Naive thymus-derived CD4-positive, alpha-beta T cell (primary cell): Measurements from ENCODE around the gene HDAC4. TPM values are rescaled to one million over a fixed set of nuclear protein-coding genes. Genes with fewer than 3 reads are reported as not detected.
"Not testable (repeated sequence)": the region's sequence is repeated elsewhere in the genome, so short reads cannot be mapped to it uniquely, and the experiment has no call there.

Experiments
- ATAC-seq: fragments of 150-1000 bp; cut with Tn5 transposase; 2 replicates; pipeline ENCODE4 v1.10.0; 2021; ENCODE audit warnings: mild to moderate bottlenecking, moderate library complexity
- CTCF ChIA-PET: fragments of 350-600 bp; sonication (Branson Sonifier 250); formaldehyde crosslinking; loops from one replicate; lab custom pipeline; 2021; ENCODE audit warnings: antibody characterized with exemption; lab: Charles Lee
- POLR2A ChIA-PET: fragments of 350-600 bp; sonication (Branson Sonifier 250); formaldehyde crosslinking; loops from one replicate; lab custom pipeline; 2021; ENCODE audit warnings: antibody characterized with exemption, inconsistent platforms; lab: Charles Lee
- DNase-seq, 9 donors: peaks; one replicate each; pipeline versions ENCODE4 v3.0.0 to v3.0.0-alpha.2; 2020 to 2022; ENCODE audit warnings: mixed read lengths in 1 of 9
- H3K27ac ChIP-seq: one replicate; pipeline ENCODE4 v1.7.0; 2013; ENCODE audit warnings: mild to moderate bottlenecking, low read depth, low read length, moderate library complexity
- H3K27me3 ChIP-seq, 2 donors: one replicate each; pipeline ENCODE4 v1.7.0; 2013; ENCODE audit warnings: low read length in 2 of 2, mild to moderate bottlenecking in 2 of 2, moderate library complexity in 2 of 2; ENCODE audit not compliant: control insufficient read depth in 2 of 2, insufficient read depth in 2 of 2
- H3K36me3 ChIP-seq, 3 experiments: 1 replicate in 2 of 3; 2 replicates in 1 of 3; pipeline ENCODE4 v1.7.0; 2013; ENCODE audit warnings: low read length in 3 of 3, mild to moderate bottlenecking in 3 of 3, moderate library complexity in 1 of 3; ENCODE audit not compliant: insufficient read depth in 3 of 3, control insufficient read depth in 2 of 3
- H3K4me1 ChIP-seq, 2 donors: one replicate each; pipeline ENCODE4 v1.7.0; 2013; ENCODE audit warnings: low read length in 2 of 2, mild to moderate bottlenecking in 2 of 2, moderate library complexity in 1 of 2; ENCODE audit not compliant: control insufficient read depth in 2 of 2, insufficient read depth in 2 of 2
- H3K4me3 ChIP-seq: 2 replicates; pipeline ENCODE4 v1.7.0; 2013; ENCODE audit warnings: mild to moderate bottlenecking, low read length
- H3K9me3 ChIP-seq, 3 experiments: 1 replicate in 2 of 3; 2 replicates in 1 of 3; pipeline ENCODE4 v1.7.0; 2013; ENCODE audit warnings: low read length in 3 of 3; ENCODE audit not compliant: control insufficient read depth in 2 of 3
- H3K27ac Mint-ChIP-seq, 9 donors: one replicate each; pipeline ENCODE4 v1.8.0; 2020 to 2022; ENCODE audit warnings: mixed read lengths in 9 of 9, mild to moderate bottlenecking in 8 of 9, moderate library complexity in 5 of 9, inconsistent platforms in 2 of 9
- H3K27me3 Mint-ChIP-seq, 5 donors: one replicate each; pipeline ENCODE4 v1.8.0; 2021 to 2022; ENCODE audit warnings: mixed read lengths in 5 of 5, mild to moderate bottlenecking in 1 of 5
- H3K36me3 Mint-ChIP-seq, 5 donors: one replicate each; pipeline ENCODE4 v1.8.0; 2020 to 2022; ENCODE audit warnings: mixed read lengths in 5 of 5, mild to moderate bottlenecking in 3 of 5, inconsistent platforms in 1 of 5
- H3K4me1 Mint-ChIP-seq, 7 donors: one replicate each; pipeline ENCODE4 v1.8.0; 2020 to 2022; ENCODE audit warnings: mixed read lengths in 7 of 7, mild to moderate bottlenecking in 3 of 7, inconsistent platforms in 1 of 7
- H3K4me3 Mint-ChIP-seq, 10 donors: one replicate each; pipeline ENCODE4 v1.8.0; 2020 to 2022; ENCODE audit warnings: mild to moderate bottlenecking in 10 of 10, mixed read lengths in 10 of 10, moderate library complexity in 6 of 10, inconsistent platforms in 2 of 10
- H3K9me3 Mint-ChIP-seq, 11 donors: one replicate each; pipeline ENCODE4 v1.8.0; 2020 to 2022; ENCODE audit warnings: mixed read lengths in 11 of 11, mild to moderate bottlenecking in 4 of 11, inconsistent platforms in 1 of 11, moderate library complexity in 1 of 11
- intact Hi-C, 2 donors: fragments of 100-400 bp; cut with micrococcal nuclease; formaldehyde crosslinking; loops; one replicate each; pipeline ENCODE4 v1.15.1; 2023
- polyA plus RNA-seq, 2 donors: library from polyadenylated mRNA; unstranded; fragments of 300-500 nt; fragmentation: Illumina TruSeq; gene quantifications; one replicate each; pipeline ENCODE4 v1.2.3, GENCODE V29; 2021
- total RNA-seq, 6 experiments: library from RNA in 5 of 6; stranded (reverse) in 5 of 6; gene quantifications; 1 replicate in 5 of 6; 2 replicates in 1 of 6; pipeline ENCODE4 v1.2.3 and lab custom pipeline; 2021 to 2026

Gene HDAC4
- total RNA-seq (100 to 1,000 TPM in 1 of 5 experiments, 10 to 100 TPM in 4; 42.3 to 101 (median 62.3) TPM), polyA plus RNA-seq (10 to 100 TPM in 1 of 2 donors, 1 to 10 TPM in 1; 7.4 to 11.6 TPM), total RNA-seq (lab: John Stamatoyannopoulos, UW) (73.6 reads per million, percentile 79 among the genes with 10 or more reads in this experiment)

- ChIA-PET CTCF (interaction anchor here (0.8 to 0.9 kb wide), 2 partner anchors 31 to 133 kb away, joined by 3 to 4 read pairs; no protein-coding TSS in a partner anchor), POLR2A (interaction anchor here (0.7 to 3.6 kb wide), 19 partner anchors 10 to 192 kb away, joined by 3 to 32 read pairs (median 6); no protein-coding TSS in a partner anchor)
- intact Hi-C loops: loop anchor here (1.0 to 10.0 kb wide), 17 partner anchors 19 to 1708 kb away; partner anchors contain the start of genes COPS9 (in 2 of the 2), NDUFA10 (in 2 of the 2), DUSP28 (in 1 of the 2) and RNPEPL1 (in 1 of the 2)
- H3K9me3 ChIP-seq: no peaks in the 10 kb centered on the region
- peak within 1 kb of the TSS; percentile 97 for H3K27ac ChIP-seq
- H3K36me3 ChIP-seq: no peaks in the 10 kb centered on the region
- H3K27me3 ChIP-seq: no peaks in the 10 kb centered on the region
- ATAC-seq (no peak), DNase-seq (no peak)
- H3K4me1 ChIP-seq: peaks cover 17 to 26% of the 10 kb centered on the region in 2 donors
- Mint-ChIP-seq H3K4me1 (peaks cover 28 to 54% (median 45%) of the 10 kb centered on the region in 7 donors), H3K27me3 (peaks cover 0 to 13% (median 0%) of the 10 kb centered on the region in 5 donors), H3K27ac (peak within 1 kb of the TSS; percentile 96 to 99 (median 99)), H3K9me3 (peaks cover 0 to 2% (median 0%) of the 10 kb centered on the region in 11 donors), H3K36me3 (peaks cover 0 to 19% (median 0%) of the 10 kb centered on the region in 5 donors), H3K4me3 (peak within 1 kb of the TSS; percentile 88 to 96 (median 92))
- peak within 1 kb of the TSS; percentile 100 for H3K4me3 ChIP-seq
Observed at GRCh38 chr2:239400596-239401066, at the start of gene HDAC4. Gene HDAC4 (minus strand): TSS chr2:239401020. CDS start chr2:239352699, 48,321 bp downstream.

GRCh38 chr2:239449468-239449867, 48.6 kb upstream of the HDAC4 start:
- H3K36me3 Mint-ChIP-seq: peaks cover 0 to 28% (median 9%) of the 10 kb centered on the region in 5 donors
- H3K4me3 ChIP-seq, H3K27ac Mint-ChIP-seq, H3K4me1 Mint-ChIP-seq, H3K27me3 ChIP-seq, ATAC-seq, CTCF ChIA-PET, H3K36me3 ChIP-seq, H3K27ac ChIP-seq, H3K9me3 ChIP-seq, intact Hi-C loops, DNase-seq, H3K4me1 ChIP-seq, H3K4me3 Mint-ChIP-seq: not testable (repeated sequence)
- peaks cover 6 to 52% (median 8%) of the 10 kb centered on the region in 5 donors for H3K27me3 Mint-ChIP-seq
- peaks cover 0 to 42% (median 22%) of the 10 kb centered on the region in 11 donors for H3K9me3 Mint-ChIP-seq
- POLR2A ChIA-PET: interaction anchor here (0.7 kb wide), 1 partner anchor 70 kb away, joined by 3 read pairs; no protein-coding TSS in a partner anchor

GRCh38 chr2:239445771-239446524, 45.1 kb upstream of the HDAC4 start:
- H3K4me1 Mint-ChIP-seq: peaks cover 8 to 22% (median 17%) of the 10 kb centered on the region in 7 donors
- CTCF ChIA-PET: no interaction called here
- H3K27me3 ChIP-seq: no peaks in the 10 kb centered on the region
- no peaks in the 10 kb centered on the region for H3K9me3 ChIP-seq
- no peak for ATAC-seq
- peaks cover 0 to 10% (median 3%) of the 10 kb centered on the region in 11 donors for H3K9me3 Mint-ChIP-seq
- H3K27ac Mint-ChIP-seq: no peak overlapping the region
- H3K4me3 ChIP-seq: no peak overlapping the region
- intact Hi-C loops: no loop called here
- peaks cover 12 to 63% (median 17%) of the 10 kb centered on the region in 5 donors for H3K27me3 Mint-ChIP-seq
- POLR2A ChIA-PET: no interaction called here
- no peaks in the 10 kb centered on the region for H3K36me3 ChIP-seq
- no peak for DNase-seq
- H3K36me3 Mint-ChIP-seq: peaks cover 0 to 7% (median 0%) of the 10 kb centered on the region in 5 donors
- no peak overlapping the region for H3K27ac ChIP-seq
- H3K4me1 ChIP-seq: peaks cover 5 to 11% of the 10 kb centered on the region in 2 donors
- no peak overlapping the region for H3K4me3 Mint-ChIP-seq

GRCh38 chr2:239444626-239445577, 44.1 kb upstream of the HDAC4 start:
- Histone ChIP-seq H3K36me3 (no peaks in the 10 kb centered on the region), H3K9me3 (no peaks in the 10 kb centered on the region), H3K27me3 (no peaks in the 10 kb centered on the region), H3K4me3 (no peak overlapping the region), H3K27ac (no peak overlapping the region), H3K4me1 (peaks cover 5 to 15% of the 10 kb centered on the region in 2 donors)
- Mint-ChIP-seq H3K4me3 (no peak overlapping the region), H3K27me3 (peaks cover 12 to 67% (median 19%) of the 10 kb centered on the region in 5 donors), H3K36me3 (peaks cover 0 to 4% (median 0%) of the 10 kb centered on the region in 5 donors), H3K4me1 (peaks cover 8 to 29% (median 19%) of the 10 kb centered on the region in 7 donors), H3K9me3 (peaks cover 0 to 5% (median 0%) of the 10 kb centered on the region in 11 donors), H3K27ac (no peak overlapping the region)
- ATAC-seq (no peak), DNase-seq (no peak)
- ChIA-PET CTCF (no interaction called here), POLR2A (no interaction called here)
- intact Hi-C loops: no loop called here

GRCh38 chr2:239443666-239444567, 43.1 kb upstream of the HDAC4 start:
- no peak for ATAC-seq
- CTCF ChIA-PET: no interaction called here
- intact Hi-C loops: no loop called here

More at GRCh38 chr2:239443666-239444567, 43.1 kb upstream of the HDAC4 start:
- H3K27ac Mint-ChIP-seq: no peak overlapping the region
- Histone ChIP-seq H3K27me3 (no peaks in the 10 kb centered on the region), H3K4me1 (peaks cover 5 to 15% of the 10 kb centered on the region in 2 donors), H3K9me3 (no peaks in the 10 kb centered on the region), H3K4me3 (no peak overlapping the region), H3K36me3 (no peaks in the 10 kb centered on the region), H3K27ac (no peak overlapping the region)
- peaks cover 12 to 74% (median 20%) of the 10 kb centered on the region in 5 donors for H3K27me3 Mint-ChIP-seq
- H3K9me3 Mint-ChIP-seq: peaks cover 0 to 5% (median 0%) of the 10 kb centered on the region in 11 donors
- DNase-seq: no peak
- H3K36me3 Mint-ChIP-seq: peaks cover 0 to 4% (median 0%) of the 10 kb centered on the region in 5 donors
- POLR2A ChIA-PET: no interaction called here
- H3K4me3 Mint-ChIP-seq: peak overlapping the region in 1 of 10 donors; percentile 5
- H3K4me1 Mint-ChIP-seq: peaks cover 8 to 29% (median 19%) of the 10 kb centered on the region in 7 donors
